Breast epithelium (tissue), 3 donors: ENCODE results near the gene EIF3C.
"Not testable (repeated sequence)": the region's sequence is repeated elsewhere in the genome, so short reads cannot be mapped to it uniquely, and the experiment has no call there.

Source experiments
- POLR2A ChIP-seq: fragments of 450-650 bp; IDR thresholded peaks from one replicate; pipeline ENCODE4 v1.6.1; 2016; ENCODE audit warnings: antibody characterized with exemption, mild to moderate bottlenecking, moderate library complexity
- POLR2AphosphoS5 ChIP-seq, 3 donors: sonication (generic); formaldehyde crosslinking; IDR thresholded peaks; one replicate each; pipeline ENCODE4 v1.6.1; 2017; ENCODE audit warnings: antibody characterized with exemption in 3 of 3
- TF ChIP-seq, protein P1 (sequence below), 3 donors: fragments of 450-650 bp; IDR thresholded peaks; one replicate each; pipeline ENCODE4 v1.5.1; 2016 to 2017; ENCODE audit warnings: antibody characterized with exemption in 3 of 3, mild to moderate bottlenecking in 3 of 3, moderate library complexity in 3 of 3

- TF ChIP-seq, protein P1, sequence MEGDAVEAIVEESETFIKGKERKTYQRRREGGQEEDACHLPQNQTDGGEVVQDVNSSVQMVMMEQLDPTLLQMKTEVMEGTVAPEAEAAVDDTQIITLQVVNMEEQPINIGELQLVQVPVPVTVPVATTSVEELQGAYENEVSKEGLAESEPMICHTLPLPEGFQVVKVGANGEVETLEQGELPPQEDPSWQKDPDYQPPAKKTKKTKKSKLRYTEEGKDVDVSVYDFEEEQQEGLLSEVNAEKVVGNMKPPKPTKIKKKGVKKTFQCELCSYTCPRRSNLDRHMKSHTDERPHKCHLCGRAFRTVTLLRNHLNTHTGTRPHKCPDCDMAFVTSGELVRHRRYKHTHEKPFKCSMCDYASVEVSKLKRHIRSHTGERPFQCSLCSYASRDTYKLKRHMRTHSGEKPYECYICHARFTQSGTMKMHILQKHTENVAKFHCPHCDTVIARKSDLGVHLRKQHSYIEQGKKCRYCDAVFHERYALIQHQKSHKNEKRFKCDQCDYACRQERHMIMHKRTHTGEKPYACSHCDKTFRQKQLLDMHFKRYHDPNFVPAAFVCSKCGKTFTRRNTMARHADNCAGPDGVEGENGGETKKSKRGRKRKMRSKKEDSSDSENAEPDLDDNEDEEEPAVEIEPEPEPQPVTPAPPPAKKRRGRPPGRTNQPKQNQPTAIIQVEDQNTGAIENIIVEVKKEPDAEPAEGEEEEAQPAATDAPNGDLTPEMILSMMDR (IDR thresholded peaks at IDR 0.05), result not testable (repeated sequence)
- TF ChIP-seq POLR2AphosphoS5 (IDR thresholded peaks at IDR 0.05); POLR2A: not testable (repeated sequence)
Measured at GRCh38 chr16:28746618-28747350, 35.5 kb downstream of the EIF3C start.
